ENCODE data around the gene PRKCA. TPM values are rescaled to one million over a fixed set of nuclear protein-coding genes. Genes with fewer than 3 reads are reported as not detected.

The PRKCA gene
- total and polyA plus RNA-seq, 4 donors = 3.0 to 14.1 (median 5.4) TPM

GRCh38 chr17:66569572-66569971 lies 267.2 kb downstream of the PRKCA start:
- TF ChIP-seq RAD21 (IDR thresholded peaks at IDR 0.05) = no peak
- no peak for TF ChIP-seq RXRA (IDR thresholded peaks at IDR 0.05)
- TF ChIP-seq EGR1 (IDR thresholded peaks at IDR 0.05; ENCODE audit: low read depth in 2 of 2) = no peak
- no peak for TF ChIP-seq REST (IDR thresholded peaks at IDR 0.05)
- TF ChIP-seq GABPA (IDR thresholded peaks at IDR 0.05 in 1 of 2, conservative IDR thresholded peaks at IDR 0.05 in 1 of 2) = no peak
- TF ChIP-seq TAF1 (conservative IDR thresholded peaks at IDR 0.05) = no peak
- no peak for TF ChIP-seq FOXA2 (IDR thresholded peaks at IDR 0.05)
- TF ChIP-seq MAX (IDR thresholded peaks at IDR 0.05) = no peak
- no peak for TF ChIP-seq JUND (IDR thresholded peaks at IDR 0.05)
- no peak for TF ChIP-seq NR2F2 (IDR thresholded peaks at IDR 0.05)
- no peak for TF ChIP-seq YY1 (IDR thresholded peaks at IDR 0.05)
- TF ChIP-seq HNF4A (conservative IDR thresholded peaks at IDR 0.05) = no peak
- TF ChIP-seq FOXA1 (IDR thresholded peaks at IDR 0.05) = no peak
- no peak for TF ChIP-seq HNF4G (IDR thresholded peaks at IDR 0.05)
- TF ChIP-seq ZBTB33 (IDR thresholded peaks at IDR 0.05) = no peak
- no peak for TF ChIP-seq CTCF (IDR thresholded peaks at IDR 0.05; ENCODE audit: low read depth, low read length, missing input control)
- whole genome bisulfite sequencing = 98% methylated on average over 2 of the region's 2 CpGs
- DNase-seq (ENCODE audit: low spot score) = no peak

More at GRCh38 chr17:66569572-66569971, 267.2 kb downstream of the PRKCA start:
- Histone ChIP-seq H3K4me3 (ENCODE audit: low read depth in 1 of 3, low read length in 3 of 3) (no peak overlapping the region), H3K27me3 (ENCODE audit: control insufficient read depth in 4 of 4, insufficient read depth in 4 of 4, low read length in 3 of 4) (no peaks in the 10 kb centered on the region), H3K9ac (ENCODE audit: low read depth in 1 of 2, low read length in 2 of 2) (no peak overlapping the region), H3K4me1 (ENCODE audit: control insufficient read depth in 4 of 4, insufficient read depth in 4 of 4, low read length in 3 of 4) (no peaks in the 10 kb centered on the region), H3K36me3 (ENCODE audit: control insufficient read depth in 4 of 4, insufficient read depth in 3 of 4, low read depth in 1 of 4, low read length in 3 of 4) (no peaks in the 10 kb centered on the region), H3K27ac (ENCODE audit: low read depth in 1 of 2, low read length in 2 of 2) (no peak overlapping the region), H3K9me3 (ENCODE audit: control insufficient read depth in 4 of 4, low read length in 3 of 4) (no peaks in the 10 kb centered on the region)

Measured in liver (tissue), 9 donors.